Fibroblast of lung (primary cell): ENCODE data around the gene VWA1. TPM values are rescaled to one million over a fixed set of nuclear protein-coding genes. Genes with fewer than 3 reads are reported as not detected.
"Not testable (repeated sequence)": the region's sequence is repeated elsewhere in the genome, so short reads cannot be mapped to it uniquely, and the experiment has no call there.

Source experiments
- DNase-seq, 2 donors: peaks; one replicate each; pipeline versions ENCODE4 v3.0.0 to v3.0.0-alpha.2; 2010; ENCODE audit warnings: low read depth in 2 of 2
- H2AFZ ChIP-seq: 2 replicates; pipeline ENCODE4 v1.5.1; 2012; ENCODE audit warnings: low read length, control low read depth, inconsistent platforms
- H3K27ac ChIP-seq: 2 replicates; pipeline ENCODE4 v1.5.1; 2011; ENCODE audit warnings: low read length, control low read depth; ENCODE audit not compliant: insufficient read depth
- H3K27me3 ChIP-seq: 2 replicates; pipeline ENCODE4 v1.5.1; 2011; ENCODE audit warnings: mild to moderate bottlenecking, low read length; ENCODE audit not compliant: control insufficient read depth, insufficient read depth
- H3K36me3 ChIP-seq: 2 replicates; pipeline ENCODE4 v1.5.1; 2011; ENCODE audit warnings: low read length; ENCODE audit not compliant: control insufficient read depth, insufficient read depth
- H3K4me1 ChIP-seq: 2 replicates; pipeline ENCODE4 v1.5.1; 2011; ENCODE audit warnings: low read length; ENCODE audit not compliant: control insufficient read depth, insufficient read depth; ENCODE audit errors: extremely low read depth
- H3K4me2 ChIP-seq: 2 replicates; pipeline ENCODE4 v1.5.1; 2011; ENCODE audit warnings: low read length, control low read depth; ENCODE audit not compliant: insufficient read depth; ENCODE audit errors: extremely low read depth
- H3K4me3 ChIP-seq, 4 experiments: fragments of 200-600 bp in 1 of 4; sonication (generic) in 1 of 4; replicated peaks in 1 of 4; 2 replicates each; pipeline ENCODE4 v1.5.1; 2011 to 2016; ENCODE audit warnings: low read length in 4 of 4, low read depth in 3 of 4, mild to moderate bottlenecking in 3 of 4, control low read depth in 2 of 4, inconsistent platforms in 1 of 4, mixed read lengths in 1 of 4; ENCODE audit not compliant: insufficient read depth in 1 of 4; ENCODE audit errors: control extremely low read depth in 1 of 4
- H3K79me2 ChIP-seq: 2 replicates; pipeline ENCODE4 v1.5.1; 2012; ENCODE audit warnings: mild to moderate bottlenecking, low read length, inconsistent platforms; ENCODE audit not compliant: control insufficient read depth, insufficient read depth
- H3K9ac ChIP-seq: 2 replicates; pipeline ENCODE4 v1.5.1; 2011; ENCODE audit warnings: mild to moderate bottlenecking, low read length, control low read depth; ENCODE audit not compliant: insufficient read depth
- H3K9me3 ChIP-seq: 2 replicates; pipeline ENCODE4 v1.5.1; 2012; ENCODE audit warnings: low read depth, low read length; ENCODE audit not compliant: control insufficient read depth, insufficient read depth
- H4K20me1 ChIP-seq: 2 replicates; pipeline ENCODE4 v1.5.1; 2011; ENCODE audit warnings: low read length; ENCODE audit not compliant: control insufficient read depth, insufficient read depth; ENCODE audit errors: extremely low read depth
- CTCF ChIP-seq, 2 donors: IDR thresholded peaks in 1 of 2; conservative IDR thresholded peaks in 1 of 2; 1 replicate in 1 of 2; 2 replicates in 1 of 2; pipeline ENCODE4 v1.5.1; 2011 to 2012; ENCODE audit warnings: low read length in 2 of 2, control low read depth in 1 of 2, inconsistent platforms in 1 of 2, low read depth in 1 of 2, mild to moderate bottlenecking in 1 of 2
- EZH2 ChIP-seq: IDR thresholded peaks from 2 replicates; pipeline ENCODE4 v1.5.1; 2012; ENCODE audit warnings: low read length, control low read depth, mild to moderate bottlenecking; ENCODE audit errors: missing control alignments
- polyA plus RNA-seq, 2 donors: library from polyadenylated mRNA; depleted of rRNA in 1 of 2; stranded (reverse) in 1 of 2; unstranded in 1 of 2; fragments of >200 nt; gene quantifications; 2 replicates each; pipeline ENCODE4 v1.2.1, GENCODE V29; 2011 to 2012; ENCODE audit warnings: missing spikeins in 1 of 2
- total RNA-seq: library from RNA; depleted of rRNA; stranded (reverse); fragments of >200 nt; gene quantifications from 2 replicates; pipeline ENCODE4 v1.2.1, GENCODE V29; 2014

The VWA1 gene
- total and polyA plus RNA-seq, 2 donors (not counting 1 experiment from before 2014, with no cell fraction given), result 2.5 to 3.1 TPM

GRCh38 chr1:1451696-1452364 lies 16.3 kb downstream of the VWA1 start:
- Histone ChIP-seq H3K36me3 (no peaks in the 10 kb centered on the region), H3K27ac (no peak overlapping the region), H3K4me1 (no peaks in the 10 kb centered on the region), H4K20me1 (no peaks in the 10 kb centered on the region), H3K27me3 (no peaks in the 10 kb centered on the region), H3K9ac (no peak overlapping the region), H3K9me3 (no peaks in the 10 kb centered on the region), H3K79me2 (no peaks in the 10 kb centered on the region), H3K4me2 (no peak overlapping the region), H3K4me3 (no peak overlapping the region), H2AFZ (no peak overlapping the region)
- no peak for DNase-seq
- TF ChIP-seq EZH2, result no peak
- no peak for TF ChIP-seq CTCF (conservative IDR thresholded peaks at IDR 0.05 in 1 of 2, IDR thresholded peaks at IDR 0.05 in 1 of 2; ENCODE audit: low read depth in 1 of 2, low read length in 2 of 2)

GRCh38 chr1:1452365-1452739 lies 16.9 kb downstream of the VWA1 start:
- not testable (repeated sequence) for H3K4me1 ChIP-seq, H3K9ac ChIP-seq, DNase-seq, H3K27me3 ChIP-seq, H3K36me3 ChIP-seq, H2AFZ ChIP-seq, H4K20me1 ChIP-seq, H3K4me2 ChIP-seq, H3K79me2 ChIP-seq, H3K27ac ChIP-seq, H3K4me3 ChIP-seq, H3K9me3 ChIP-seq

- DNase-seq, result no peak
- H3K79me2 ChIP-seq, result no peaks in the 10 kb centered on the region
Observed at GRCh38 chr1:1452882-1453281, 17.4 kb downstream of the VWA1 start.

GRCh38 chr1:1454286-1455056 lies 19.0 kb downstream of the VWA1 start:
- H3K4me3 ChIP-seq, H3K27me3 ChIP-seq, H3K27ac ChIP-seq, H3K9me3 ChIP-seq, H3K4me2 ChIP-seq, H3K4me1 ChIP-seq, H3K36me3 ChIP-seq, DNase-seq, H2AFZ ChIP-seq, H3K9ac ChIP-seq, H3K79me2 ChIP-seq, H4K20me1 ChIP-seq: not testable (repeated sequence)

More at GRCh38 chr1:1452882-1453281, 17.4 kb downstream of the VWA1 start:
- no peak overlapping the region for H3K4me3 ChIP-seq
- TF ChIP-seq EZH2, result no peak
- TF ChIP-seq CTCF (conservative IDR thresholded peaks at IDR 0.05 in 1 of 2, IDR thresholded peaks at IDR 0.05 in 1 of 2; ENCODE audit: low read depth in 1 of 2, low read length in 2 of 2), result no peak
- no peak overlapping the region for H3K4me2 ChIP-seq
- no peaks in the 10 kb centered on the region for H3K36me3 ChIP-seq
- no peaks in the 10 kb centered on the region for H4K20me1 ChIP-seq
- H3K27ac ChIP-seq, result no peak overlapping the region
- no peak overlapping the region for H3K9ac ChIP-seq
- no peaks in the 10 kb centered on the region for H3K27me3 ChIP-seq
- no peaks in the 10 kb centered on the region for H3K9me3 ChIP-seq
- no peaks in the 10 kb centered on the region for H3K4me1 ChIP-seq
- H2AFZ ChIP-seq, result no peak overlapping the region
